Adrenal gland (tissue), 5 donors: ENCODE results near the gene ZNF821.

Source experiments
- POLR2A ChIP-seq, 2 donors: fragments of 450-650 bp; IDR thresholded peaks; one replicate each; pipeline ENCODE4 v1.6.1; 2017; ENCODE audit warnings: antibody characterized with exemption in 2 of 2, mild to moderate bottlenecking in 2 of 2, moderate library complexity in 1 of 2
- TF ChIP-seq, protein P1 (sequence below), 6 experiments: fragments of 450-650 bp in 4 of 6; fragments of 200-600 bp in 2 of 6; sonication (generic) in 1 of 6; IDR thresholded peaks; 1 replicate in 5 of 6; 2 replicates in 1 of 6; pipeline versions ENCODE4 v1.5.1 to v1.8.0; 2016 to 2021; ENCODE audit warnings: antibody characterized with exemption in 6 of 6, mild to moderate bottlenecking in 2 of 6, moderate library complexity in 1 of 6
- donor health status: DM: no; HTN: no; CAD: no.

DNA sequence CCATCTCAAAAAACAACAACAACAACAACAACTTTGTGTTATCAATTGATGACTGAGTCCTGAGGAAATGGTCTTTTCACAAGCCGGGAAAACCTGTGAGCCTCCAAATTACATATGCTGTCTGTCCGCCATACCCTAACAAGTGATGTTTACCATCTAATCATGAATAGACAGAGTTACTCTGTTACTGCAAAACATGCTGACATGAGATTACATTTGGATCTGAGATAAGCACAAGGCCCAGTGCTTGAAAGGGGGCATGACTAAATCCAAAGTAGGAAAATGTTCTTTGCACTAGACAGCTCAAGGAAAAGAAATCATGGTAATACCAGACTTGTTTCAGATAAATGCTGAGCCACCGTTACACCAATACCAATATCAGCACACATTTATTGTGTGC, 46.8 kb downstream of the ZNF821 start:
- TF ChIP-seq, protein P1, sequence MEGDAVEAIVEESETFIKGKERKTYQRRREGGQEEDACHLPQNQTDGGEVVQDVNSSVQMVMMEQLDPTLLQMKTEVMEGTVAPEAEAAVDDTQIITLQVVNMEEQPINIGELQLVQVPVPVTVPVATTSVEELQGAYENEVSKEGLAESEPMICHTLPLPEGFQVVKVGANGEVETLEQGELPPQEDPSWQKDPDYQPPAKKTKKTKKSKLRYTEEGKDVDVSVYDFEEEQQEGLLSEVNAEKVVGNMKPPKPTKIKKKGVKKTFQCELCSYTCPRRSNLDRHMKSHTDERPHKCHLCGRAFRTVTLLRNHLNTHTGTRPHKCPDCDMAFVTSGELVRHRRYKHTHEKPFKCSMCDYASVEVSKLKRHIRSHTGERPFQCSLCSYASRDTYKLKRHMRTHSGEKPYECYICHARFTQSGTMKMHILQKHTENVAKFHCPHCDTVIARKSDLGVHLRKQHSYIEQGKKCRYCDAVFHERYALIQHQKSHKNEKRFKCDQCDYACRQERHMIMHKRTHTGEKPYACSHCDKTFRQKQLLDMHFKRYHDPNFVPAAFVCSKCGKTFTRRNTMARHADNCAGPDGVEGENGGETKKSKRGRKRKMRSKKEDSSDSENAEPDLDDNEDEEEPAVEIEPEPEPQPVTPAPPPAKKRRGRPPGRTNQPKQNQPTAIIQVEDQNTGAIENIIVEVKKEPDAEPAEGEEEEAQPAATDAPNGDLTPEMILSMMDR (IDR thresholded peaks at IDR 0.05), result no peak
- no peak for TF ChIP-seq POLR2A (IDR thresholded peaks at IDR 0.05)
